ENCODE measurements around the gene GPR89A. TPM values are rescaled to one million over a fixed set of nuclear protein-coding genes. Genes with fewer than 3 reads are reported as not detected.

Gene GPR89A
- total and polyA plus RNA-seq, 10 of the 15 experiments (the other 5 are each of a cell fraction or from before 2014, with no cell fraction given), result 15.0 to 34.8 (median 26.9) TPM

DNA sequence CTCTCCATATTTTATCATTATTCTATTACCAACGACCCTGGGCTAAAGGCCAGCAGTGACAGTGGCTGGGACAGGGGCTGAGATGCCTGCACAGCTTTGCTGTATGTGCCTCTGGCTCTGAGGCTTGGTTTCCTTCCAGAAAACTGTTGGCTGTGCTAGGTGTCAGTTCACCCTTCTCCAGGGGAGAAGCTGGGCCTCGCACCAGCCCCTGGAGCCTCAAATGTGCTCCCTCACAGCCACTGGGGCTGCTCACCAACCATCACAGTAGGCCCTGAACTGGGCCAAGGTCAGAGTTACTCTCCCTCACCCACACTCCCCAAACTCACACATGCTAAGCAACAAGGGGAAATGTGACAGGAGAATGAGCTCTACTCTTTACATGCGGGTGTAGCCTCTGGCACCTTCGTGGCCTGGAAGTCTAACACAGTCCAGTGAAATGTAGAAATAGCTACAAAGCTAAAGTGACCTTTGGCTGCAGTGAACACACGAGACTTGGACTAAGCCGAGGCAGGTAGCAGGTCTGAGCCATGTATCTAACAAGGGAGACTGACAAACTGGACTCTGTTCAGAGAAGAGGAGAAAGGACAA lies 106.8 kb downstream of the GPR89A start:
- Histone ChIP-seq H3K27ac (ENCODE audit: control insufficient read depth, insufficient read depth) (no peak overlapping the region), H3K4me1 (ENCODE audit: control insufficient read depth, insufficient read depth, low read length) (peaks cover 9% of the 10 kb centered on the region), H3K9me3 (replicated peaks; ENCODE audit: control insufficient read depth, insufficient read depth, low read length) (no peaks in the 10 kb centered on the region), H3K36me3 (ENCODE audit: control insufficient read depth in 2 of 2, insufficient read depth in 2 of 2, low read length in 1 of 2) (no peaks in the 10 kb centered on the region), H3K27me3 (replicated peaks in 1 of 2; ENCODE audit: control insufficient read depth in 2 of 2, insufficient read depth in 2 of 2, low read length in 1 of 2) (no peaks in the 10 kb centered on the region), H2AFZ (ENCODE audit: control insufficient read depth, low read depth, low read length) (no peak overlapping the region), H3K4me2 (ENCODE audit: control insufficient read depth, insufficient read depth) (no peak overlapping the region), H3K9ac (ENCODE audit: control insufficient read depth, insufficient read depth, low read length) (no peak overlapping the region), H3K4me3 (no peak overlapping the region), H3K79me2 (ENCODE audit: control insufficient read depth, insufficient read depth, low read length) (no peaks in the 10 kb centered on the region), H4K20me1 (ENCODE audit: control insufficient read depth, insufficient read depth) (no peaks in the 10 kb centered on the region)
- in situ Hi-C loops (cut with MboI) (no loop called here), intact Hi-C loops (cut with micrococcal nuclease; ENCODE audit: unreplicated experiment) (no loop called here)
- POLR2A ChIA-PET, result no interaction called here
- DNase-seq (ENCODE audit: low read depth, low spot score) (no peak), FAIRE-seq (no peak), ATAC-seq (no peak)
- CTCF ChIA-PET, result no interaction called here
- SMC1A ChIA-PET (ENCODE audit: uncharacterized antibody, unreplicated experiment), result interaction anchor here (1.0 kb wide), 1 partner anchor 23 kb away, joined by 3 read pairs; no protein-coding TSS in a partner anchor
- 67% methylated on average over 6 of the region's 6 CpGs for WGBS (ENCODE audit: insufficient coverage, insufficient replicate concordance, low lambda C conversion rate, missing lambda C conversion rate)
- RAD21 ChIA-PET (ENCODE audit: unreplicated experiment), result no interaction called here
- BruUV-seq (replicated peaks), result no TSS peak
- TF ChIP-seq IKZF1 (conservative IDR thresholded peaks at IDR 0.05) (no peak), MYC (IDR thresholded peaks at IDR 0.05; ENCODE audit: insufficient read depth, insufficient read length, insufficient replicate concordance, low read length, severe bottlenecking) (no peak), FOXM1 (IDR thresholded peaks at IDR 0.05; ENCODE audit: low read depth, low read length) (no peak), ETV6 (conservative IDR thresholded peaks at IDR 0.05 in 1 of 2, IDR thresholded peaks at IDR 0.05 in 1 of 2; ENCODE audit: borderline replicate concordance in 1 of 2, low read depth in 1 of 2) (no peak), FOXK2 (IDR thresholded peaks at IDR 0.05) (no peak), MYB (IDR thresholded peaks at IDR 0.05; ENCODE audit: borderline replicate concordance, low read depth, low read length) (no peak), TCF7 (IDR thresholded peaks at IDR 0.05; ENCODE audit: borderline replicate concordance) (no peak), CHD4 (IDR thresholded peaks at IDR 0.05) (no peak), YY1 (IDR thresholded peaks at IDR 0.05; ENCODE audit: low read depth, low read length) (no peak), POLR2AphosphoS2 (IDR thresholded peaks at IDR 0.05; ENCODE audit: low read depth, low read length) (no peak), RAD51 (IDR thresholded peaks at IDR 0.05) (no peak), PAX5 (IDR thresholded peaks at IDR 0.05; ENCODE audit: borderline replicate concordance, low read depth, low read length) (no peak), HDGF (IDR thresholded peaks at IDR 0.05) (no peak), EP300 (IDR thresholded peaks at IDR 0.05; ENCODE audit: borderline replicate concordance in 1 of 2, control insufficient read depth in 1 of 2, low read depth in 2 of 2, low read length in 2 of 2) (no peak), SIX5 (IDR thresholded peaks at IDR 0.05; ENCODE audit: low read depth, low read length, severe bottlenecking) (no peak), FOS (IDR thresholded peaks at IDR 0.05; ENCODE audit: borderline replicate concordance, extremely low read depth, insufficient read length) (no peak)
- TF ChIP-seq, protein P1, sequence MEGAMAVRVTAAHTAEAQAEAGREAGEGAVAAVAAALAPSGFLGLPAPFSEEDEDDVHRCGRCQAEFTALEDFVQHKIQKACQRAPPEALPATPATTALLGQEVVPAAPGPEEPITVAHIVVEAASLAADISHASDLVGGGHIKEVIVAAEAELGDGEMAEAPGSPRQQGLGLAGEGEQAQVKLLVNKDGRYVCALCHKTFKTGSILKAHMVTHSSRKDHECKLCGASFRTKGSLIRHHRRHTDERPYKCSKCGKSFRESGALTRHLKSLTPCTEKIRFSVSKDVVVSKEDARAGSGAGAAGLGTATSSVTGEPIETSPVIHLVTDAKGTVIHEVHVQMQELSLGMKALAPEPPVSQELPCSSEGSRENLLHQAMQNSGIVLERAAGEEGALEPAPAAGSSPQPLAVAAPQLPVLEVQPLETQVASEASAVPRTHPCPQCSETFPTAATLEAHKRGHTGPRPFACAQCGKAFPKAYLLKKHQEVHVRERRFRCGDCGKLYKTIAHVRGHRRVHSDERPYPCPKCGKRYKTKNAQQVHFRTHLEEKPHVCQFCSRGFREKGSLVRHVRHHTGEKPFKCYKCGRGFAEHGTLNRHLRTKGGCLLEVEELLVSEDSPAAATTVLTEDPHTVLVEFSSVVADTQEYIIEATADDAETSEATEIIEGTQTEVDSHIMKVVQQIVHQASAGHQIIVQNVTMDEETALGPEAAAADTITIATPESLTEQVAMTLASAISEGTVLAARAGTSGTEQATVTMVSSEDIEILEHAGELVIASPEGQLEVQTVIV (IDR thresholded peaks at IDR 0.05; ENCODE audit: borderline replicate concordance, partially characterized antibody), result no peak
- TF ChIP-seq, protein P2, sequence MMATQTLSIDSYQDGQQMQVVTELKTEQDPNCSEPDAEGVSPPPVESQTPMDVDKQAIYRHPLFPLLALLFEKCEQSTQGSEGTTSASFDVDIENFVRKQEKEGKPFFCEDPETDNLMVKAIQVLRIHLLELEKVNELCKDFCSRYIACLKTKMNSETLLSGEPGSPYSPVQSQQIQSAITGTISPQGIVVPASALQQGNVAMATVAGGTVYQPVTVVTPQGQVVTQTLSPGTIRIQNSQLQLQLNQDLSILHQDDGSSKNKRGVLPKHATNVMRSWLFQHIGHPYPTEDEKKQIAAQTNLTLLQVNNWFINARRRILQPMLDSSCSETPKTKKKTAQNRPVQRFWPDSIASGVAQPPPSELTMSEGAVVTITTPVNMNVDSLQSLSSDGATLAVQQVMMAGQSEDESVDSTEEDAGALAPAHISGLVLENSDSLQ (IDR thresholded peaks at IDR 0.05), result no peak
- TF ChIP-seq, protein P3, sequence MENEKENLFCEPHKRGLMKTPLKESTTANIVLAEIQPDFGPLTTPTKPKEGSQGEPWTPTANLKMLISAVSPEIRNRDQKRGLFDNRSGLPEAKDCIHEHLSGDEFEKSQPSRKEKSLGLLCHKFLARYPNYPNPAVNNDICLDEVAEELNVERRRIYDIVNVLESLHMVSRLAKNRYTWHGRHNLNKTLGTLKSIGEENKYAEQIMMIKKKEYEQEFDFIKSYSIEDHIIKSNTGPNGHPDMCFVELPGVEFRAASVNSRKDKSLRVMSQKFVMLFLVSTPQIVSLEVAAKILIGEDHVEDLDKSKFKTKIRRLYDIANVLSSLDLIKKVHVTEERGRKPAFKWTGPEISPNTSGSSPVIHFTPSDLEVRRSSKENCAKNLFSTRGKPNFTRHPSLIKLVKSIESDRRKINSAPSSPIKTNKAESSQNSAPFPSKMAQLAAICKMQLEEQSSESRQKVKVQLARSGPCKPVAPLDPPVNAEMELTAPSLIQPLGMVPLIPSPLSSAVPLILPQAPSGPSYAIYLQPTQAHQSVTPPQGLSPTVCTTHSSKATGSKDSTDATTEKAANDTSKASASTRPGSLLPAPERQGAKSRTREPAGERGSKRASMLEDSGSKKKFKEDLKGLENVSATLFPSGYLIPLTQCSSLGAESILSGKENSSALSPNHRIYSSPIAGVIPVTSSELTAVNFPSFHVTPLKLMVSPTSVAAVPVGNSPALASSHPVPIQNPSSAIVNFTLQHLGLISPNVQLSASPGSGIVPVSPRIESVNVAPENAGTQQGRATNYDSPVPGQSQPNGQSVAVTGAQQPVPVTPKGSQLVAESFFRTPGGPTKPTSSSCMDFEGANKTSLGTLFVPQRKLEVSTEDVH (IDR thresholded peaks at IDR 0.05; ENCODE audit: low read depth, partially characterized antibody), result no peak

Data from GM12878 (cell line).